ENCODE data around the gene EVC. TPM values are rescaled to one million over a fixed set of nuclear protein-coding genes. Genes with fewer than 3 reads are reported as not detected.
A peak's percentile ranks its signal among the peaks of the same experiment; 100 is the strongest.

Gene EVC
- 1 to 10 TPM in 2 of 4 donors, under 1 TPM in 2; 0.22 to 2.4 (median 1.1) TPM for polyA plus RNA-seq
- long read RNA-seq, donor 1, result 0 reads
- long read RNA-seq, donor 2, result 0 reads
- long read RNA-seq, donor 3, result 0 reads
- long read RNA-seq, donor 4, result 0 reads
- long read RNA-seq, donor 5, result 0 reads
- long read RNA-seq, donor 6, result 0 reads
- long read RNA-seq, donor 7, result 0 reads
- long read RNA-seq, donor 8, result 0 reads
- long read RNA-seq, donor 9, result 0 reads
- long read RNA-seq, donor 10, result 0 reads

DNA sequence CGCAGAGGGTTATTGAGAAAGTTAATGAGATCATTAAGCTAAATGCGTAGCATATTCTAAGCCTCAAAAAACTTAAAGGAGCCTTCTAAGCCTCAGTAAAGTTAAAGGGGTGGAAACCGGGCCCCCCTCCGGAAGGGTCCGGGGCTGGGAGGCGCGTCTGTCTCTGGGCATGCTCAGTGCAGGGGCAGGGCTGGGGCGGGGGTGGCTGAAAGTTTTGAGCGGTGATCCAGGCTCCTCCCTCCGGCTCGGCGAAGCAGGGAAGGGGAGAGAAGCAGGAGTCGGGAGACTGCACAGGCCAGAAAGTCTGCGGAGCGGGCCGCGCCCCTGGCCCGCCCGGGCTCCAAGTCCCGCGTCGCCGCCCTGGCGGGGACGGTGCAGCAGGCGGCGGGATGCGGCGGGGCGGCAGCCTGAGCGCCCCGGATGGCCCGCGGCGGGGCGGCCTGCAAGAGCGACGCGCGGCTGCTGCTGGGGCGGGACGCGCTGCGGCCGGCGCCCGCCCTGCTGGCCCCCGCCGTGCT is at the start of gene EVC:
TSS of gene EVC (plus strand) at position 241 of the 518 bp plus-strand sequence. CDS start at position 421, 180 bp downstream.
- peak in 1 of 2 donors; percentile 48 for DNase-seq

DNA sequence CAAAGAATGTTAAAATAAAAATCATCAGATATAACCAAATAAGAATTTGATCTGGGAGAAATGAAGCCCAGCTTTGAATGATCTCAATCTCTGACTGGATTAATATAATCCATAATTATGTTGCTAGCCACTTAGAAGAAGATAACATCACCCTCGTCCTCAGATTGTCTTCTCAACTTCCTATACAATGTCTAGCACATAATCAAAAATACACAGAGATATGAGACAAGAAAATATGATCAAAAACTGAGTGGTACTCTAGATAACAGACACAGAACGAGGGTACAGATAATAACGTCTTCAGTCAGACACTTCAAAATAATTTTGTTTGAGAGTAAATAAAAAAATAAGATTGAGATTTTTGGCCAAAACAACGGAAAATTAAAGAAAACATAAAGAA is 49.8 kb upstream of the EVC start:
- WGBS, 3 donors, result 62 to 80% (median 68%) methylated on average over 4 of the region's 4 CpGs
- no peak for DNase-seq
- H3K4me3 ChIP-seq (ENCODE audit: low read depth in 1 of 3, low read length in 3 of 3), result no peak overlapping the region

More for the DNA sequence above, at the start of gene EVC:
- H3K4me3 ChIP-seq (ENCODE audit: low read depth in 1 of 3, low read length in 3 of 3), result peak within 1 kb of the TSS in 2 of 3 donors; percentile 24 to 32
- H3K27me3 ChIP-seq (ENCODE audit: control insufficient read depth in 3 of 3, insufficient read depth in 3 of 3, low read length in 3 of 3), result peaks cover 4 to 53% (median 9%) of the 10 kb centered on the region in 3 donors
- H3K9me3 ChIP-seq (ENCODE audit: control insufficient read depth in 2 of 2, insufficient read depth in 1 of 2, low read depth in 1 of 2, low read length in 1 of 2), result peaks cover 0 to 7% of the 10 kb centered on the region in 2 donors
- peaks cover 0 to 6% (median 0%) of the 10 kb centered on the region in 3 donors for H3K4me1 ChIP-seq (ENCODE audit: control insufficient read depth in 3 of 3, insufficient read depth in 2 of 3, low read depth in 1 of 3, low read length in 2 of 3)
- peak within 1 kb of the TSS in 2 of 3 donors; percentile 40 to 46 for H3K27ac ChIP-seq (ENCODE audit: low read depth in 1 of 3, low read length in 2 of 3)
- 1 to 4% (median 2%) methylated on average over 35 to 49 of the region's 49 CpGs for WGBS, 3 donors
- no peak for FAIRE-seq
- no peaks in the 10 kb centered on the region for H3K36me3 ChIP-seq (ENCODE audit: control insufficient read depth in 3 of 3, insufficient read depth in 2 of 3, low read depth in 1 of 3, low read length in 3 of 3)

DNA sequence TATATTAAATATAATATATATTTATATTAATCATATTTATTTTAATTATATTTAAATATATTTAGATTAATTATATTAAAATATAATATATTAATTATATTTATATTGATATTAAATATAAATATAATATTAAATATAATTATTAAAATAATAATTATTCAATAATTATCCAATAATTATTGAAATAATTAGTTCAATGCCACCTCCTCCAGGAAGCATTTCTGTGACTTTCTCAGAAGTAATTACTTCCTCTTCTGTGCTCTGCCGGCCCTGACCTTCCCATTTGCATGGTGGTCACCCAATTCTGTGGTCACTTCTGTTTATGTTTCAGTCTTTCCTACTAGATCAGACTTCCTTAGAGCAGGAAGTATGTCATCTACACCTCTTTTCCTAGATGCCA is 48.4 kb upstream of the EVC start:
- no peaks in the 10 kb centered on the region for H3K4me1 ChIP-seq (ENCODE audit: control insufficient read depth in 3 of 3, insufficient read depth in 2 of 3, low read depth in 1 of 3, low read length in 2 of 3)
- 66 to 75% (median 72%) methylated on average over 1 of the region's 1 CpG for whole genome bisulfite sequencing, 3 donors
- H3K27me3 ChIP-seq (ENCODE audit: control insufficient read depth in 3 of 3, insufficient read depth in 3 of 3, low read length in 3 of 3), result no peaks in the 10 kb centered on the region
- no peaks in the 10 kb centered on the region for H3K9me3 ChIP-seq (ENCODE audit: control insufficient read depth in 2 of 2, insufficient read depth in 1 of 2, low read depth in 1 of 2, low read length in 1 of 2)
- no peak overlapping the region for H3K27ac ChIP-seq (ENCODE audit: low read depth in 1 of 3, low read length in 2 of 3)
- H3K36me3 ChIP-seq (ENCODE audit: control insufficient read depth in 3 of 3, insufficient read depth in 2 of 3, low read depth in 1 of 3, low read length in 3 of 3), result no peaks in the 10 kb centered on the region
- FAIRE-seq (peak; percentile 99), DNase-seq (no peak)
- H3K4me3 ChIP-seq (ENCODE audit: low read depth in 1 of 3, low read length in 3 of 3), result no peak overlapping the region

More for the DNA sequence above, 49.8 kb upstream of the EVC start:
- no peak for FAIRE-seq
- H3K27me3 ChIP-seq (ENCODE audit: control insufficient read depth in 3 of 3, insufficient read depth in 3 of 3, low read length in 3 of 3), result no peaks in the 10 kb centered on the region
- H3K36me3 ChIP-seq (ENCODE audit: control insufficient read depth in 3 of 3, insufficient read depth in 2 of 3, low read depth in 1 of 3, low read length in 3 of 3), result no peaks in the 10 kb centered on the region
- H3K27ac ChIP-seq (ENCODE audit: low read depth in 1 of 3, low read length in 2 of 3), result no peak overlapping the region
- H3K9me3 ChIP-seq (ENCODE audit: control insufficient read depth in 2 of 2, insufficient read depth in 1 of 2, low read depth in 1 of 2, low read length in 1 of 2), result no peaks in the 10 kb centered on the region
- H3K4me1 ChIP-seq (ENCODE audit: control insufficient read depth in 3 of 3, insufficient read depth in 2 of 3, low read depth in 1 of 3, low read length in 2 of 3), result no peaks in the 10 kb centered on the region

DNA sequence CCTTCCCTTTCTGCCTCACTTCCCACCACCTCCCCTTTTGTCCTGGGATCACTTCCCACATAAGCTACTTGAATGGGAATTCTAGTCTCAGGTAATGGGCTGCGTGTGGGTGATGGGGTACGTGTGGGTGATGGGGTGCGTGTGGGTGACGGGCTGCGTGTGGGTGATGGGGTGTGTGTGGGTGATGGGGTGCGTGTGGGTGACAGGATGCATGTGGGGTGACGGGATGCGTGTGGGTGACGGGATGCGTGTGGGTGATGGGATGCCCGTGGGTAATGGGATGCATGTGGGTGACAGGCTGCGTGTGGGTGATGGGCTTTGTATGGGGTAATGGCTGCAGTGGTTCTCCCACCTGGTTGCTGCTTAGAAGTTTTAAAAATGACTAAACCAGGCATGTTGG is 46.2 kb upstream of the EVC start:
- H3K27me3 ChIP-seq (ENCODE audit: control insufficient read depth in 3 of 3, insufficient read depth in 3 of 3, low read length in 3 of 3), result no peaks in the 10 kb centered on the region
- FAIRE-seq, result no peak
- H3K4me1 ChIP-seq (ENCODE audit: control insufficient read depth in 3 of 3, insufficient read depth in 2 of 3, low read depth in 1 of 3, low read length in 2 of 3), result no peaks in the 10 kb centered on the region
- H3K36me3 ChIP-seq (ENCODE audit: control insufficient read depth in 3 of 3, insufficient read depth in 2 of 3, low read depth in 1 of 3, low read length in 3 of 3), result no peaks in the 10 kb centered on the region
- WGBS, 3 donors, result 91 to 96% (median 94%) methylated on average over 12 of the region's 12 CpGs
- H3K4me3 ChIP-seq (ENCODE audit: low read depth in 1 of 3, low read length in 3 of 3), result no peak overlapping the region
- DNase-seq, result no peak
- no peaks in the 10 kb centered on the region for H3K9me3 ChIP-seq (ENCODE audit: control insufficient read depth in 2 of 2, insufficient read depth in 1 of 2, low read depth in 1 of 2, low read length in 1 of 2)
- no peak overlapping the region for H3K27ac ChIP-seq (ENCODE audit: low read depth in 1 of 3, low read length in 2 of 3)

DNA sequence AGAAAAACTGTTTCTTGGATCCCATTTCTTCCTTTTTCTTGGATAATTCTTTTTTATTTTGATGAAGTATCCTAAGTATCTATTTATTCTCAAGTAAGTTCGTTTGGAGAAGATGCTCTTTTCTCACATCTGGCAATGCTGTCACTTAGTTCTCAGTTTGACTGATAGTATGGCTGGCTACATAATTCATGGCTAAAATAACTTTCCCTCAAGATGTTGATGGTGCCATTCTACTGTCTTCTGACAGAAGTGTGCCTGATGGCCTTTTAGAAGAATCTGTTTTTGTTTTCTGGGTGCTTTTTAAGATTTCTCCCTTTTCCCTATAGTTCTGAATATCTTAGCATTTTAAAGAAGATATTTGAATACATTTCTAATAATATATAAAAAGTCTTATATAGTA is 44.3 kb upstream of the EVC start:
- H3K27me3 ChIP-seq (ENCODE audit: control insufficient read depth in 3 of 3, insufficient read depth in 3 of 3, low read length in 3 of 3), result no peaks in the 10 kb centered on the region
- H3K27ac ChIP-seq (ENCODE audit: low read depth in 1 of 3, low read length in 2 of 3), result no peak overlapping the region
- FAIRE-seq, result no peak
- H3K36me3 ChIP-seq (ENCODE audit: control insufficient read depth in 3 of 3, insufficient read depth in 2 of 3, low read depth in 1 of 3, low read length in 3 of 3), result no peaks in the 10 kb centered on the region
- DNase-seq, result no peak
- no peaks in the 10 kb centered on the region for H3K9me3 ChIP-seq (ENCODE audit: control insufficient read depth in 2 of 2, insufficient read depth in 1 of 2, low read depth in 1 of 2, low read length in 1 of 2)
- H3K4me3 ChIP-seq (ENCODE audit: low read depth in 1 of 3, low read length in 3 of 3), result no peak overlapping the region
- no peaks in the 10 kb centered on the region for H3K4me1 ChIP-seq (ENCODE audit: control insufficient read depth in 3 of 3, insufficient read depth in 2 of 3, low read depth in 1 of 3, low read length in 2 of 3)
- 45 to 59% (median 46%) methylated on average over 1 of the region's 1 CpG for WGBS, 3 donors

DNA sequence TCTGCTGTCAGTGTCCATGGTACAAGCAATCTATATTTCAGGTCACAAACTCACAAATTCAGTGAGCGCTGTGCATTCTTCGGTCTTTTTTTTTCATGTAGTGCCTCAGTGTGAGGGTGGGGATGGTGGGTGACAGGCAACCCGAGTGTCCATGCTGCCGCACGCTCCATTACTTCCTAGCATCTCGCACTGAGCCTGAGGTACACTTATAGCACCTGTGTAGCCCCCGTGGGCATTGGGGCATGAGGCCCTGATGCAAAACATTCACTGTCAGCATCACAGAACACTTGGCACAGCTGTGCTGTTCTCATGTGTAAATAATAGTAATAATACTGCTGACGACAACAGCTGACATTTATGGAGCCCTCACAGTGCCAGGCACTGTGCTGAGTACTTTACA is 34.2 kb upstream of the EVC start:
- Histone ChIP-seq H3K9me3 (ENCODE audit: control insufficient read depth in 2 of 2, insufficient read depth in 1 of 2, low read depth in 1 of 2, low read length in 1 of 2) (no peaks in the 10 kb centered on the region), H3K27me3 (ENCODE audit: control insufficient read depth in 3 of 3, insufficient read depth in 3 of 3, low read length in 3 of 3) (no peaks in the 10 kb centered on the region), H3K27ac (ENCODE audit: low read depth in 1 of 3, low read length in 2 of 3) (no peak overlapping the region), H3K4me1 (ENCODE audit: control insufficient read depth in 3 of 3, insufficient read depth in 2 of 3, low read depth in 1 of 3, low read length in 2 of 3) (no peaks in the 10 kb centered on the region), H3K36me3 (ENCODE audit: control insufficient read depth in 3 of 3, insufficient read depth in 2 of 3, low read depth in 1 of 3, low read length in 3 of 3) (peaks cover 0 to 5% (median 0%) of the 10 kb centered on the region in 3 donors), H3K4me3 (ENCODE audit: low read depth in 1 of 3, low read length in 3 of 3) (no peak overlapping the region)
- WGBS, 3 donors, result 75 to 87% (median 82%) methylated on average over 8 of the region's 8 CpGs
- DNase-seq (no peak), FAIRE-seq (no peak)

DNA sequence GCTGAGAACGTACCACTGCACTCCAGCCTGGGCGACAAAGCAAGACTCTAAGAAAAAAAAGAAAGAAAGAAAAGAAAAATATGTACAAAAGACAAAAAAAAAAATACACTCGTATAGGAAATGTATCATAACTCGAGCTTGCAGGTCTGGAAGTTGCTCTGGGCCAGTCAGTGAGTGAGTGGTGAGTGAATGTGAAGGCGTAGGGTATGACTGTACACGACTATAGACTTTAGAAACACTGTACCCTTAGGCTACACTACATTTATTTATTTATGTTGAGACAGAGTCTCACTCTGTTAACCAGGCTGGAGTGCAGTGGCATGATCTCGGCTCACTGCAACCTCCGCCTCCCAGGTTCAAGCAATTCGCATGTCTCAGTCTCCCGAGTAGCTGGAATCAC is 32.0 kb upstream of the EVC start:
- Histone ChIP-seq H3K4me3 (ENCODE audit: low read depth in 1 of 3, low read length in 3 of 3) (no peak overlapping the region), H3K9me3 (ENCODE audit: control insufficient read depth in 2 of 2, insufficient read depth in 1 of 2, low read depth in 1 of 2, low read length in 1 of 2) (no peaks in the 10 kb centered on the region), H3K36me3 (ENCODE audit: control insufficient read depth in 3 of 3, insufficient read depth in 2 of 3, low read depth in 1 of 3, low read length in 3 of 3) (peaks cover 0 to 5% (median 0%) of the 10 kb centered on the region in 3 donors), H3K27ac (ENCODE audit: low read depth in 1 of 3, low read length in 2 of 3) (no peak overlapping the region), H3K27me3 (ENCODE audit: control insufficient read depth in 3 of 3, insufficient read depth in 3 of 3, low read length in 3 of 3) (no peaks in the 10 kb centered on the region), H3K4me1 (ENCODE audit: control insufficient read depth in 3 of 3, insufficient read depth in 2 of 3, low read depth in 1 of 3, low read length in 2 of 3) (no peaks in the 10 kb centered on the region)
- no peak for FAIRE-seq
- 77 to 90% (median 82%) methylated on average over 10 of the region's 10 CpGs for WGBS, 3 donors
- DNase-seq, result no peak

DNA sequence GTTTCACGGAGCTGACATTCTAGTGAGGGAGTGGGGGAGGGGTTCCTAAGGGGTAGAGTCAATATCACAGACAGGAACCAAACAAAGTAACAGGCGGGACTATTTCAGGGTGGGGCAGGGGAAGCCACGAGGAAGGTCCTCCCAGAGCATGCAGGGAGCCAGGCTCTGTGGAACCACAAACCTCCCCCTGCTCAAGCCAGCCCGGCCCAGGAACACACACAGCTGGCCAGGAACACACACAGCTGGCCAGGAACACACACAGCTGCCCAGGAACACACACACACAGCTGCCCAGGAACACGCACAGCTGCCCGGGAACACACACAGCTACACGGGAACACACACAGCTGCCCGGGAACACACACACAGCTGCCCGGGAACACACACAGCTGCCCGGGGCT is 27.4 kb upstream of the EVC start:
- 52 to 57% (median 53%) methylated on average over 10 of the region's 10 CpGs for WGBS, 3 donors
- no peak overlapping the region for H3K27ac ChIP-seq (ENCODE audit: low read depth in 1 of 3, low read length in 2 of 3)
- H3K9me3 ChIP-seq (ENCODE audit: control insufficient read depth in 2 of 2, insufficient read depth in 1 of 2, low read depth in 1 of 2, low read length in 1 of 2), result no peaks in the 10 kb centered on the region
- no peaks in the 10 kb centered on the region for H3K27me3 ChIP-seq (ENCODE audit: control insufficient read depth in 3 of 3, insufficient read depth in 3 of 3, low read length in 3 of 3)
- peaks cover 0 to 14% (median 0%) of the 10 kb centered on the region in 3 donors for H3K36me3 ChIP-seq (ENCODE audit: control insufficient read depth in 3 of 3, insufficient read depth in 2 of 3, low read depth in 1 of 3, low read length in 3 of 3)
- no peak overlapping the region for H3K4me3 ChIP-seq (ENCODE audit: low read depth in 1 of 3, low read length in 3 of 3)
- no peak for FAIRE-seq
- no peaks in the 10 kb centered on the region for H3K4me1 ChIP-seq (ENCODE audit: control insufficient read depth in 3 of 3, insufficient read depth in 2 of 3, low read depth in 1 of 3, low read length in 2 of 3)
- DNase-seq, result no peak

DNA sequence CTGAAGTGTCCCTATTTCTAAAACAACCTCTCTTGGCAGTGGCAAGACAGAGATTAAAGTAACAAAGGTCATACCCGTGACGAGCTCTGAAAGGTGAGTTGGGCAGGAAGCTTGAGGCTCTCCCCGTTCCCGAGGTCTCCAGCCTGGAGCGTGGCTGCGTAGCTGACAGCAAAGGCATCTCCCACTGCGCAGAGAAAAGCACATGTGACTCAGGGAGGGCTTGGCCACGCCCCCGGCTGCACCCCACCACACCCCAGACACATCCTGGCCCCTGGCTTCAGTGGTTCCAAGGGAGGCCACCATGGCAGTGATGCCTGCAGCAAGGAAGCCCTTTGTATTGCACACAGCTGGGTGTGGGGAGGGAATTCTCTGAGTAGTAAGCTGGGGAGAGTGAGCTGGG is 25.7 kb upstream of the EVC start:
- H3K36me3 ChIP-seq (ENCODE audit: control insufficient read depth in 3 of 3, insufficient read depth in 2 of 3, low read depth in 1 of 3, low read length in 3 of 3), result peaks cover 0 to 14% (median 0%) of the 10 kb centered on the region in 3 donors
- DNase-seq (no peak), FAIRE-seq (no peak)
- no peak overlapping the region for H3K4me3 ChIP-seq (ENCODE audit: low read depth in 1 of 3, low read length in 3 of 3)
- H3K9me3 ChIP-seq (ENCODE audit: control insufficient read depth in 2 of 2, insufficient read depth in 1 of 2, low read depth in 1 of 2, low read length in 1 of 2), result no peaks in the 10 kb centered on the region
- WGBS, 3 donors, result 72 to 88% (median 80%) methylated on average over 9 of the region's 9 CpGs
- no peaks in the 10 kb centered on the region for H3K4me1 ChIP-seq (ENCODE audit: control insufficient read depth in 3 of 3, insufficient read depth in 2 of 3, low read depth in 1 of 3, low read length in 2 of 3)
- H3K27me3 ChIP-seq (ENCODE audit: control insufficient read depth in 3 of 3, insufficient read depth in 3 of 3, low read length in 3 of 3), result no peaks in the 10 kb centered on the region
- no peak overlapping the region for H3K27ac ChIP-seq (ENCODE audit: low read depth in 1 of 3, low read length in 2 of 3)

Measured in small intestine (tissue), 16 donors.